CD8-positive, alpha-beta memory T cell (primary cell): ENCODE data around the gene LDLRAD4. TPM values are rescaled to one million over a fixed set of nuclear protein-coding genes. Genes with fewer than 3 reads are reported as not detected.

Experiments used
- CTCF ChIA-PET: fragments of 350-600 bp; sonication (Branson Sonifier 250); formaldehyde crosslinking; loops from one replicate; lab custom pipeline; 2021; ENCODE audit warnings: antibody characterized with exemption; lab: Charles Lee
- POLR2A ChIA-PET: fragments of 350-600 bp; sonication (Branson Sonifier 250); formaldehyde crosslinking; loops from one replicate; lab custom pipeline; 2021; ENCODE audit warnings: antibody characterized with exemption; lab: Charles Lee
- DNase-seq, 5 donors: peaks; one replicate each; pipeline versions ENCODE4 v3.0.0 to v3.0.0-alpha.2; 2020 to 2022; ENCODE audit warnings: mixed read lengths in 1 of 5
- H3K27ac ChIP-seq: one replicate; pipeline ENCODE4 v1.7.0; 2013; ENCODE audit warnings: low read depth, mild to moderate bottlenecking, low read length, moderate library complexity
- H3K27me3 ChIP-seq: 2 replicates; pipeline ENCODE4 v1.7.0; 2013; ENCODE audit warnings: low read length, mild to moderate bottlenecking; ENCODE audit not compliant: insufficient read depth, poor library complexity, severe bottlenecking
- H3K36me3 ChIP-seq: 2 replicates; pipeline ENCODE4 v1.7.0; 2013; ENCODE audit warnings: mild to moderate bottlenecking, low read length, moderate library complexity; ENCODE audit not compliant: insufficient read depth
- H3K4me1 ChIP-seq: 2 replicates; pipeline ENCODE4 v1.7.0; 2013; ENCODE audit warnings: mild to moderate bottlenecking, low read length, moderate library complexity; ENCODE audit not compliant: insufficient read depth
- H3K4me3 ChIP-seq: 2 replicates; pipeline ENCODE4 v1.7.0; 2013; ENCODE audit warnings: mild to moderate bottlenecking, low read length
- H3K9me3 ChIP-seq: 2 replicates; pipeline ENCODE4 v1.7.0; 2013; ENCODE audit warnings: mild to moderate bottlenecking, low read length
- H3K27ac Mint-ChIP-seq, 8 donors: one replicate each; pipeline ENCODE4 v1.8.0; 2020 to 2021; ENCODE audit warnings: mixed read lengths in 8 of 8, mild to moderate bottlenecking in 6 of 8, inconsistent platforms in 3 of 8, moderate library complexity in 3 of 8
- H3K27me3 Mint-ChIP-seq, 2 donors: one replicate each; pipeline ENCODE4 v1.8.0; 2020 to 2021; ENCODE audit warnings: mixed read lengths in 2 of 2, mild to moderate bottlenecking in 1 of 2, moderate library complexity in 1 of 2
- H3K36me3 Mint-ChIP-seq, 3 donors: one replicate each; pipeline ENCODE4 v1.8.0; 2020 to 2021; ENCODE audit warnings: mixed read lengths in 3 of 3, inconsistent platforms in 1 of 3, mild to moderate bottlenecking in 1 of 3
- H3K4me1 Mint-ChIP-seq, 3 donors: one replicate each; pipeline ENCODE4 v1.8.0; 2020 to 2021; ENCODE audit warnings: mixed read lengths in 3 of 3, inconsistent platforms in 1 of 3, mild to moderate bottlenecking in 1 of 3
- H3K4me3 Mint-ChIP-seq, 7 donors: one replicate each; pipeline ENCODE4 v1.8.0; 2020 to 2021; ENCODE audit warnings: mixed read lengths in 7 of 7, mild to moderate bottlenecking in 6 of 7, moderate library complexity in 4 of 7, inconsistent platforms in 2 of 7
- H3K9me3 Mint-ChIP-seq, 5 donors: one replicate each; pipeline ENCODE4 v1.8.0; 2020 to 2022; ENCODE audit warnings: mixed read lengths in 5 of 5, mild to moderate bottlenecking in 3 of 5, moderate library complexity in 2 of 5, inconsistent platforms in 1 of 5
- polyA plus RNA-seq: library from polyadenylated mRNA; unstranded; fragments of 300-500 nt; fragmentation: Illumina TruSeq; gene quantifications from one replicate; pipeline ENCODE4 v1.2.3, GENCODE V29; 2021
- total RNA-seq, 2 experiments: library from RNA; stranded (reverse); gene quantifications; one replicate each; pipeline ENCODE4 v1.2.3, GENCODE V29; 2021

Gene LDLRAD4
- total and polyA plus RNA-seq, 3 experiments from 2014 or later, result 8.1 to 30.4 (median 27.3) TPM

- Histone ChIP-seq H3K36me3 (no peaks in the 10 kb centered on the region), H3K9me3 (no peaks in the 10 kb centered on the region), H3K27me3 (no peaks in the 10 kb centered on the region), H3K4me3 (no peak overlapping the region), H3K27ac (no peak overlapping the region), H3K4me1 (no peaks in the 10 kb centered on the region)
- CTCF ChIA-PET, result interaction anchor here (1.2 kb wide), 1 partner anchor 36 kb away, joined by 3 read pairs; no protein-coding TSS in a partner anchor
- DNase-seq, result no peak
- Mint-ChIP-seq H3K36me3 (peaks cover 10 to 13% (median 11%) of the 10 kb centered on the region in 3 donors), H3K9me3 (no peaks in the 10 kb centered on the region), H3K4me3 (no peak overlapping the region), H3K27ac (peak overlapping the region in 2 of 8 donors; percentile 15 to 67), H3K4me1 (peaks cover 23 to 27% (median 26%) of the 10 kb centered on the region in 3 donors), H3K27me3 (peaks cover 0 to 3% of the 10 kb centered on the region in 2 donors)
- POLR2A ChIA-PET, result no interaction called here
Measured at GRCh38 chr18:13587477-13587876, 368.9 kb downstream of the LDLRAD4 start.

- no peak overlapping the region for H3K4me3 ChIP-seq
- Mint-ChIP-seq H3K27me3 (peaks cover 0 to 3% of the 10 kb centered on the region in 2 donors), H3K9me3 (no peaks in the 10 kb centered on the region), H3K27ac (peak overlapping the region in 1 of 8 donors; percentile 13), H3K4me1 (peaks cover 23 to 27% (median 26%) of the 10 kb centered on the region in 3 donors), H3K4me3 (no peak overlapping the region), H3K36me3 (peaks cover 10 to 13% (median 11%) of the 10 kb centered on the region in 3 donors)
- no peaks in the 10 kb centered on the region for H3K36me3 ChIP-seq
- no peaks in the 10 kb centered on the region for H3K9me3 ChIP-seq
- H3K27me3 ChIP-seq, result no peaks in the 10 kb centered on the region
- H3K4me1 ChIP-seq, result no peaks in the 10 kb centered on the region
- ChIA-PET CTCF (interaction anchor here (1.2 kb wide), 1 partner anchor 36 kb away, joined by 3 read pairs; no protein-coding TSS in a partner anchor), POLR2A (no interaction called here)
- no peak overlapping the region for H3K27ac ChIP-seq
- no peak for DNase-seq
Measured at GRCh38 chr18:13587937-13588336, 369.4 kb downstream of the LDLRAD4 start.

- Mint-ChIP-seq H3K4me1 (peaks cover 26 to 37% (median 26%) of the 10 kb centered on the region in 3 donors), H3K27me3 (peaks cover 0 to 3% of the 10 kb centered on the region in 2 donors), H3K36me3 (peaks cover 9 to 25% (median 13%) of the 10 kb centered on the region in 3 donors), H3K4me3 (no peak overlapping the region), H3K27ac (peak overlapping the region in 2 of 8 donors; percentile 18 to 32), H3K9me3 (no peaks in the 10 kb centered on the region)
- no peaks in the 10 kb centered on the region for H3K9me3 ChIP-seq
- ChIA-PET CTCF (no interaction called here), POLR2A (no interaction called here)
- no peaks in the 10 kb centered on the region for H3K36me3 ChIP-seq
- no peak overlapping the region for H3K4me3 ChIP-seq
- no peak overlapping the region for H3K27ac ChIP-seq
- no peaks in the 10 kb centered on the region for H3K4me1 ChIP-seq
- no peaks in the 10 kb centered on the region for H3K27me3 ChIP-seq
- no peak for DNase-seq
Measured at GRCh38 chr18:13589316-13589715, 370.8 kb downstream of the LDLRAD4 start.

- H3K27ac Mint-ChIP-seq, result no peak overlapping the region
- DNase-seq, result no peak
- CTCF ChIA-PET, result no interaction called here
- Histone ChIP-seq H3K4me1 (no peaks in the 10 kb centered on the region), H3K36me3 (no peaks in the 10 kb centered on the region), H3K27ac (no peak overlapping the region), H3K9me3 (no peaks in the 10 kb centered on the region), H3K4me3 (no peak overlapping the region), H3K27me3 (no peaks in the 10 kb centered on the region)
- H3K4me1 Mint-ChIP-seq, result peaks cover 26 to 37% (median 26%) of the 10 kb centered on the region in 3 donors
- H3K9me3 Mint-ChIP-seq, result peaks cover 0 to 4% (median 2%) of the 10 kb centered on the region in 5 donors
- no peak overlapping the region for H3K4me3 Mint-ChIP-seq
- POLR2A ChIA-PET, result no interaction called here
- H3K36me3 Mint-ChIP-seq, result peaks cover 11 to 30% (median 13%) of the 10 kb centered on the region in 3 donors
- peaks cover 0 to 3% of the 10 kb centered on the region in 2 donors for H3K27me3 Mint-ChIP-seq
Measured at GRCh38 chr18:13589943-13590342, 371.4 kb downstream of the LDLRAD4 start.

GRCh38 chr18:13592246-13592645 lies 373.7 kb downstream of the LDLRAD4 start:
- H3K27ac Mint-ChIP-seq, result no peak overlapping the region

GRCh38 chr18:13594551-13594950 lies 376.0 kb downstream of the LDLRAD4 start:
- no peaks in the 10 kb centered on the region for H3K4me1 ChIP-seq
- no peak overlapping the region for H3K4me3 ChIP-seq
- Mint-ChIP-seq H3K9me3 (peaks cover 35 to 42% (median 38%) of the 10 kb centered on the region in 5 donors), H3K27ac (no peak overlapping the region), H3K4me1 (peaks cover 14 to 25% (median 21%) of the 10 kb centered on the region in 3 donors), H3K4me3 (no peak overlapping the region), H3K27me3 (peaks cover 0 to 3% of the 10 kb centered on the region in 2 donors), H3K36me3 (peaks cover 16 to 66% (median 17%) of the 10 kb centered on the region in 3 donors)
- H3K27me3 ChIP-seq, result no peaks in the 10 kb centered on the region
- no peaks in the 10 kb centered on the region for H3K36me3 ChIP-seq
- ChIA-PET POLR2A (no interaction called here), CTCF (interaction anchor here (1.7 kb wide), 1 partner anchor 13 kb away, joined by 6 read pairs; no protein-coding TSS in a partner anchor)
- peaks cover 31% of the 10 kb centered on the region for H3K9me3 ChIP-seq
- no peak overlapping the region for H3K27ac ChIP-seq
- no peak for DNase-seq

More at GRCh38 chr18:13592246-13592645, 373.7 kb downstream of the LDLRAD4 start:
- H3K9me3 Mint-ChIP-seq, result peaks cover 18 to 27% (median 25%) of the 10 kb centered on the region in 5 donors
- no peak overlapping the region for H3K4me3 Mint-ChIP-seq
- ChIA-PET CTCF (no interaction called here), POLR2A (no interaction called here)
- Histone ChIP-seq H3K36me3 (no peaks in the 10 kb centered on the region), H3K9me3 (peaks cover 19% of the 10 kb centered on the region), H3K4me1 (no peaks in the 10 kb centered on the region), H3K27ac (no peak overlapping the region), H3K4me3 (no peak overlapping the region), H3K27me3 (no peaks in the 10 kb centered on the region)
- peaks cover 0 to 3% of the 10 kb centered on the region in 2 donors for H3K27me3 Mint-ChIP-seq
- H3K36me3 Mint-ChIP-seq, result peaks cover 7 to 48% (median 13%) of the 10 kb centered on the region in 3 donors
- H3K4me1 Mint-ChIP-seq, result peaks cover 18 to 31% (median 26%) of the 10 kb centered on the region in 3 donors
- no peak for DNase-seq

GRCh38 chr18:13597068-13597467 lies 378.5 kb downstream of the LDLRAD4 start:
- Mint-ChIP-seq H3K4me1 (peaks cover 3 to 13% (median 9%) of the 10 kb centered on the region in 3 donors), H3K27ac (no peak overlapping the region), H3K27me3 (no peaks in the 10 kb centered on the region), H3K4me3 (no peak overlapping the region), H3K9me3 (peaks cover 36 to 42% (median 38%) of the 10 kb centered on the region in 5 donors), H3K36me3 (peaks cover 17 to 70% (median 17%) of the 10 kb centered on the region in 3 donors)
- H3K27me3 ChIP-seq, result no peaks in the 10 kb centered on the region
- no peak overlapping the region for H3K27ac ChIP-seq
- no peak overlapping the region for H3K4me3 ChIP-seq
- DNase-seq, result no peak
- peaks cover 31% of the 10 kb centered on the region for H3K9me3 ChIP-seq
- H3K4me1 ChIP-seq, result no peaks in the 10 kb centered on the region
- POLR2A ChIA-PET, result no interaction called here
- no peaks in the 10 kb centered on the region for H3K36me3 ChIP-seq
- CTCF ChIA-PET, result no interaction called here

- Histone ChIP-seq H3K27ac (no peak overlapping the region), H3K9me3 (peaks cover 31% of the 10 kb centered on the region), H3K27me3 (no peaks in the 10 kb centered on the region), H3K4me3 (no peak overlapping the region), H3K36me3 (no peaks in the 10 kb centered on the region), H3K4me1 (no peaks in the 10 kb centered on the region)
- H3K36me3 Mint-ChIP-seq, result peaks cover 17 to 64% (median 17%) of the 10 kb centered on the region in 3 donors
- no peak overlapping the region for H3K27ac Mint-ChIP-seq
- peaks cover 36 to 42% (median 38%) of the 10 kb centered on the region in 5 donors for H3K9me3 Mint-ChIP-seq
- CTCF ChIA-PET, result interaction anchor here (1.5 kb wide), 1 partner anchor 15 kb away, joined by 6 read pairs; no protein-coding TSS in a partner anchor
- DNase-seq, result no peak
- H3K4me3 Mint-ChIP-seq, result no peak overlapping the region
- no peaks in the 10 kb centered on the region for H3K27me3 Mint-ChIP-seq
- POLR2A ChIA-PET, result no interaction called here
- peaks cover 0 to 6% (median 6%) of the 10 kb centered on the region in 3 donors for H3K4me1 Mint-ChIP-seq
Measured at GRCh38 chr18:13598591-13598990, 380.0 kb downstream of the LDLRAD4 start.
